ENCODE measurements around the gene SERPINB1. TPM values are rescaled to one million over a fixed set of nuclear protein-coding genes. Genes with fewer than 3 reads are reported as not detected.

The SERPINB1 gene
- total and polyA plus RNA-seq, 2 donors (not counting 3 experiments of a cell fraction or from before 2014, with no cell fraction given): 6.7 to 24.0 TPM

DNA sequence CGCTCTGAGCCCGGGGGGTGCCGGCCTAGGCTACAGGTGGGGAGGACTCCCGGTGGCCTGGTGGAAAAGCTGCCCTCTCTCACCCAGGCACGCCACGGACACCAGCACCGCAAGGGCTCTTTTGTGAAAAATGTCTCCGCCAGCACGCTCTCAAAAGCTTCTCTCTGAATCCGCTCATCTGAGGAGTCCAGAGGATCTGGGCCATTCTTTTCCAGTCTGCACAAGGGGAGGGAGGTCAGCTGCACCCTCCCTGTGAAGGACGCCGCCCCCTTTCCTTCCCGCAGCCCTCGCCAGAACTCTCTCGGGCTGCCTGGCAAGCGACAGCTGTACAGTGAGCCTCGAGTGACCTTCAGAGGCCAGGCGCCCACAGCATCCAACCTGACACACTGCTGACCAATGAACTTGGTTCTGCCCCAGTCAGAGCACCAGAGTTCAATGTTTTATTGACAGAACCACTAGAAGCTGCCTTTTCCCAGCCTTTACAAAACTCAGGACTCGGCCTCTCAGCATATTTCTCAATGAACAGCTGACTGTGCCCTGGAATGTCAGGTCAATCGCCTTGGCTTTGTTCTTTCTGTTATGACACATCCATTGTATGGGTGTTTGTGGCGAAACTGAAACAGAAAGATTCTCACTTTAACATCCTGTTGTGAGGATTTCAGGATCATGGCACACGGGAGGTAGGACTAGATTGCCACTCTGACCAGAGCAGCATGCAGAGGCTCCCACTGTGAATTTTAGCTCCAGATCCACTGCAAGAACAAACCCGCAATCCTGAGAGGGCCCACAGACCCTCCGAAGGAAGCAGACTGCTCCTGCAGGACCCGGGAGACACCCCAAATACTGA, 34.8 kb upstream of the SERPINB1 start:
- Histone ChIP-seq H3K27ac (ENCODE audit: insufficient read depth, low read depth, low read length) (peak overlapping the region; percentile 91), H4K20me1 (replicated peaks; ENCODE audit: control insufficient read depth, extremely low read depth, insufficient read depth, low read length) (no peaks in the 10 kb centered on the region), H3K4me3 (replicated peaks in 1 of 3; ENCODE audit: insufficient read depth in 1 of 3, low read depth in 1 of 3, low read length in 3 of 3) (peak overlapping the region in 2 of 3 experiments; percentile 28 to 53), H3K79me2 (ENCODE audit: control insufficient read depth, insufficient read depth, low read length) (peaks cover 7% of the 10 kb centered on the region), H3K36me3 (ENCODE audit: control insufficient read depth in 2 of 2, extremely low read depth in 1 of 2, insufficient read depth in 2 of 2, low read length in 2 of 2) (no peaks in the 10 kb centered on the region), H3K9me1 (replicated peaks; ENCODE audit: control insufficient read depth, extremely low read depth, insufficient read depth, low read length) (no peaks in the 10 kb centered on the region), H2AFZ (ENCODE audit: low read depth, low read length) (no peak overlapping the region), H3K4me2 (ENCODE audit: insufficient read depth, low read length) (peak overlapping the region; percentile 53), H3K9me3 (replicated peaks; ENCODE audit: control insufficient read depth, insufficient read depth, low read length) (no peaks in the 10 kb centered on the region), H3K4me1 (ENCODE audit: control insufficient read depth, extremely low read depth, insufficient read depth, low read length) (peaks cover 29% of the 10 kb centered on the region), H3K27me3 (ENCODE audit: control insufficient read depth in 2 of 2, insufficient read depth in 2 of 2, low read length in 2 of 2) (no peaks in the 10 kb centered on the region), H3K9ac (replicated peaks; ENCODE audit: extremely low read depth, insufficient read depth, low read length) (peak overlapping the region; percentile 64)
- FAIRE-seq (peak; percentile 92), DNase-seq (ENCODE audit: low read depth, low spot score) (peak; percentile 98)
- TF ChIP-seq JUN (IDR thresholded peaks at IDR 0.05; ENCODE audit: borderline replicate concordance, insufficient read depth, insufficient read length, low read depth) (peak; percentile 86), POLR2A (IDR thresholded peaks at IDR 0.05; ENCODE audit: low read depth, low read length) (peak; percentile 55), MYC (IDR thresholded peaks at IDR 0.05; ENCODE audit: low read depth, low read length) (no peak), FOS (IDR thresholded peaks at IDR 0.05; ENCODE audit: borderline replicate concordance, insufficient read depth, low read length) (peak; percentile 86), GATA2 (IDR thresholded peaks at IDR 0.05; ENCODE audit: insufficient read depth, insufficient read length, low read depth, low read length) (no peak), POLR2AphosphoS5 (IDR thresholded peaks at IDR 0.05; ENCODE audit: insufficient read depth, low read depth, low read length) (peak; percentile 71), EZH2 (IDR thresholded peaks at IDR 0.05; ENCODE audit: borderline replicate concordance, low read depth, low read length, severe bottlenecking) (no peak)
- TF ChIP-seq, protein P1, sequence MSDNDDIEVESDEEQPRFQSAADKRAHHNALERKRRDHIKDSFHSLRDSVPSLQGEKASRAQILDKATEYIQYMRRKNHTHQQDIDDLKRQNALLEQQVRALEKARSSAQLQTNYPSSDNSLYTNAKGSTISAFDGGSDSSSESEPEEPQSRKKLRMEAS (IDR thresholded peaks at IDR 0.05; ENCODE audit: insufficient read depth, insufficient read length): no peak
- TF ChIP-seq, protein P2, sequence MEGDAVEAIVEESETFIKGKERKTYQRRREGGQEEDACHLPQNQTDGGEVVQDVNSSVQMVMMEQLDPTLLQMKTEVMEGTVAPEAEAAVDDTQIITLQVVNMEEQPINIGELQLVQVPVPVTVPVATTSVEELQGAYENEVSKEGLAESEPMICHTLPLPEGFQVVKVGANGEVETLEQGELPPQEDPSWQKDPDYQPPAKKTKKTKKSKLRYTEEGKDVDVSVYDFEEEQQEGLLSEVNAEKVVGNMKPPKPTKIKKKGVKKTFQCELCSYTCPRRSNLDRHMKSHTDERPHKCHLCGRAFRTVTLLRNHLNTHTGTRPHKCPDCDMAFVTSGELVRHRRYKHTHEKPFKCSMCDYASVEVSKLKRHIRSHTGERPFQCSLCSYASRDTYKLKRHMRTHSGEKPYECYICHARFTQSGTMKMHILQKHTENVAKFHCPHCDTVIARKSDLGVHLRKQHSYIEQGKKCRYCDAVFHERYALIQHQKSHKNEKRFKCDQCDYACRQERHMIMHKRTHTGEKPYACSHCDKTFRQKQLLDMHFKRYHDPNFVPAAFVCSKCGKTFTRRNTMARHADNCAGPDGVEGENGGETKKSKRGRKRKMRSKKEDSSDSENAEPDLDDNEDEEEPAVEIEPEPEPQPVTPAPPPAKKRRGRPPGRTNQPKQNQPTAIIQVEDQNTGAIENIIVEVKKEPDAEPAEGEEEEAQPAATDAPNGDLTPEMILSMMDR (IDR thresholded peaks at IDR 0.05; ENCODE audit: extremely low read depth in 1 of 2, insufficient read depth in 1 of 2, low read depth in 1 of 2, low read length in 2 of 2): no peak
- TSS peak; percentile 36 for BruUV-seq (replicated peaks)
- dilution Hi-C loops (cut with MboI; ENCODE audit: extremely low pct_ligation_motif_present, low sequenced_read_pairs): no loop called here
- intact Hi-C loops (cut with micrococcal nuclease): loop anchor here (1.0 kb wide), 5 partner anchors 10 to 113 kb away; no protein-coding TSS in a partner anchor
- CTCF ChIA-PET: interaction anchor here (0.9 to 3.5 kb wide), 10 partner anchors 8 to 138 kb away, joined by 3 to 19 read pairs (median 5); no protein-coding TSS in a partner anchor
- POLR2A ChIA-PET: interaction anchor here (1.1 to 1.6 kb wide), 4 partner anchors 19 to 30 kb away, joined by 3 to 5 read pairs (median 4); partner anchors contain the start of gene SERPINB9

All from endothelial cell of umbilical vein (primary cell).